Fibroblast of lung (primary cell): Measurements from ENCODE around the gene OR2H1. TPM values are rescaled to one million over a fixed set of nuclear protein-coding genes. Genes with fewer than 3 reads are reported as not detected.

Experiments used
- DNase-seq, 2 donors: peaks; one replicate each; pipeline versions ENCODE4 v3.0.0 to v3.0.0-alpha.2; 2010; ENCODE audit warnings: low read depth in 2 of 2
- H2AFZ ChIP-seq: 2 replicates; pipeline ENCODE4 v1.5.1; 2012; ENCODE audit warnings: low read length, control low read depth, inconsistent platforms
- H3K27ac ChIP-seq: 2 replicates; pipeline ENCODE4 v1.5.1; 2011; ENCODE audit warnings: low read length, control low read depth; ENCODE audit not compliant: insufficient read depth
- H3K27me3 ChIP-seq: 2 replicates; pipeline ENCODE4 v1.5.1; 2011; ENCODE audit warnings: mild to moderate bottlenecking, low read length; ENCODE audit not compliant: control insufficient read depth, insufficient read depth
- H3K36me3 ChIP-seq: 2 replicates; pipeline ENCODE4 v1.5.1; 2011; ENCODE audit warnings: low read length; ENCODE audit not compliant: control insufficient read depth, insufficient read depth
- H3K4me1 ChIP-seq: 2 replicates; pipeline ENCODE4 v1.5.1; 2011; ENCODE audit warnings: low read length; ENCODE audit not compliant: control insufficient read depth, insufficient read depth; ENCODE audit errors: extremely low read depth
- H3K4me2 ChIP-seq: 2 replicates; pipeline ENCODE4 v1.5.1; 2011; ENCODE audit warnings: low read length, control low read depth; ENCODE audit not compliant: insufficient read depth; ENCODE audit errors: extremely low read depth
- H3K4me3 ChIP-seq, 4 experiments: fragments of 200-600 bp in 1 of 4; sonication (generic) in 1 of 4; replicated peaks in 1 of 4; 2 replicates each; pipeline ENCODE4 v1.5.1; 2011 to 2016; ENCODE audit warnings: low read length in 4 of 4, low read depth in 3 of 4, mild to moderate bottlenecking in 3 of 4, control low read depth in 2 of 4, inconsistent platforms in 1 of 4, mixed read lengths in 1 of 4; ENCODE audit not compliant: insufficient read depth in 1 of 4; ENCODE audit errors: control extremely low read depth in 1 of 4
- H3K79me2 ChIP-seq: 2 replicates; pipeline ENCODE4 v1.5.1; 2012; ENCODE audit warnings: mild to moderate bottlenecking, low read length, inconsistent platforms; ENCODE audit not compliant: control insufficient read depth, insufficient read depth
- H3K9ac ChIP-seq: 2 replicates; pipeline ENCODE4 v1.5.1; 2011; ENCODE audit warnings: mild to moderate bottlenecking, low read length, control low read depth; ENCODE audit not compliant: insufficient read depth
- H3K9me3 ChIP-seq: 2 replicates; pipeline ENCODE4 v1.5.1; 2012; ENCODE audit warnings: low read depth, low read length; ENCODE audit not compliant: control insufficient read depth, insufficient read depth
- H4K20me1 ChIP-seq: 2 replicates; pipeline ENCODE4 v1.5.1; 2011; ENCODE audit warnings: low read length; ENCODE audit not compliant: control insufficient read depth, insufficient read depth; ENCODE audit errors: extremely low read depth
- EZH2 ChIP-seq: IDR thresholded peaks from 2 replicates; pipeline ENCODE4 v1.5.1; 2012; ENCODE audit warnings: low read length, control low read depth, mild to moderate bottlenecking; ENCODE audit errors: missing control alignments
- polyA plus RNA-seq, 2 donors: library from polyadenylated mRNA; depleted of rRNA in 1 of 2; stranded (reverse) in 1 of 2; unstranded in 1 of 2; fragments of >200 nt; gene quantifications; 2 replicates each; pipeline ENCODE4 v1.2.1, GENCODE V29; 2011 to 2012; ENCODE audit warnings: missing spikeins in 1 of 2
- total RNA-seq: library from RNA; depleted of rRNA; stranded (reverse); fragments of >200 nt; gene quantifications from 2 replicates; pipeline ENCODE4 v1.2.1, GENCODE V29; 2014
- TF ChIP-seq, protein P1 (sequence below), 2 donors: IDR thresholded peaks in 1 of 2; conservative IDR thresholded peaks in 1 of 2; 1 replicate in 1 of 2; 2 replicates in 1 of 2; pipeline ENCODE4 v1.5.1; 2011 to 2012; ENCODE audit warnings: low read length in 2 of 2, control low read depth in 1 of 2, inconsistent platforms in 1 of 2, low read depth in 1 of 2, mild to moderate bottlenecking in 1 of 2

The OR2H1 gene
- total and polyA plus RNA-seq, 2 donors (not counting 1 experiment from before 2014, with no cell fraction given), result not detected

DNA sequence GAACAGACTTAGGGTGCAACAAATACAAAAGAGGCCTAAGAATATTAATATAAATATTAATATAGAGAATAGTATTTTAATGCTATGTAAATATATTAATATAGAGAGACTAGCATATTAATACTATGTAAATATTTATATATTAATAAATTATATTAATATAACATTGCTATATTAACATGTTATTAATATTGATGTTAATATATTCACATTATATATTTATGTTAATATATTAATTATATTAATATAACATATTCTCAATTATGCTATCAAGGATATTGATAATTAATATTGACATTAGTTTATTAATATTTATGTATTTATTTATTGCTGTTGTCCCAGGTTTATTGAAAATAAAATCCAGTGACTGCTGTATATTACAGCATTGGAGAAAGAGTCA is 31.9 kb downstream of the OR2H1 start:
- Histone ChIP-seq H3K27ac (no peak overlapping the region), H3K27me3 (no peaks in the 10 kb centered on the region), H2AFZ (no peak overlapping the region), H3K9me3 (no peaks in the 10 kb centered on the region), H3K4me1 (no peaks in the 10 kb centered on the region), H3K36me3 (no peaks in the 10 kb centered on the region), H3K4me2 (no peak overlapping the region), H3K9ac (no peak overlapping the region), H3K79me2 (no peaks in the 10 kb centered on the region), H4K20me1 (no peaks in the 10 kb centered on the region), H3K4me3 (no peak overlapping the region)
- DNase-seq, result no peak
- TF ChIP-seq, protein P1, sequence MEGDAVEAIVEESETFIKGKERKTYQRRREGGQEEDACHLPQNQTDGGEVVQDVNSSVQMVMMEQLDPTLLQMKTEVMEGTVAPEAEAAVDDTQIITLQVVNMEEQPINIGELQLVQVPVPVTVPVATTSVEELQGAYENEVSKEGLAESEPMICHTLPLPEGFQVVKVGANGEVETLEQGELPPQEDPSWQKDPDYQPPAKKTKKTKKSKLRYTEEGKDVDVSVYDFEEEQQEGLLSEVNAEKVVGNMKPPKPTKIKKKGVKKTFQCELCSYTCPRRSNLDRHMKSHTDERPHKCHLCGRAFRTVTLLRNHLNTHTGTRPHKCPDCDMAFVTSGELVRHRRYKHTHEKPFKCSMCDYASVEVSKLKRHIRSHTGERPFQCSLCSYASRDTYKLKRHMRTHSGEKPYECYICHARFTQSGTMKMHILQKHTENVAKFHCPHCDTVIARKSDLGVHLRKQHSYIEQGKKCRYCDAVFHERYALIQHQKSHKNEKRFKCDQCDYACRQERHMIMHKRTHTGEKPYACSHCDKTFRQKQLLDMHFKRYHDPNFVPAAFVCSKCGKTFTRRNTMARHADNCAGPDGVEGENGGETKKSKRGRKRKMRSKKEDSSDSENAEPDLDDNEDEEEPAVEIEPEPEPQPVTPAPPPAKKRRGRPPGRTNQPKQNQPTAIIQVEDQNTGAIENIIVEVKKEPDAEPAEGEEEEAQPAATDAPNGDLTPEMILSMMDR (conservative IDR thresholded peaks at IDR 0.05 in 1 of 2, IDR thresholded peaks at IDR 0.05 in 1 of 2; ENCODE audit: low read depth in 1 of 2, low read length in 2 of 2), result no peak
- no peak for TF ChIP-seq EZH2

DNA sequence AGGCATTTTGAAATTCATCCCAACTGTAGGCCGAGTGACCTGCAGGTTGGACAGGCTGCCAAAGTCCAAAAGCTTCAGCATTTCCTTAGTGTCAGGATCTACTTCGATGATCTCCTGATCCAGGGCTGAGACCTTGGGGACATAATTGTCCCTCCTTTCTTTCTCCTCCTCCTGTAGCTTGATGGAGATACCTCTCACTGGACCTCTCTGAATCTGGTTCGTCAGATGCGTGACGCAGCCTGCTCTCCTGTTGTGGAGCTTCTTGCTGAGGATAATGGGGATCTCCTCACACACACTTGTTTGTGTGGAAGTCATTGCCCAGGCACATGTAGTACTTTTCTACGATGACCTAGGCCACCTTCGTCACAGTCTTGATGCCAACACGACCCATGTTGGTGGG is 32.3 kb downstream of the OR2H1 start:
- no peak overlapping the region for H3K9ac ChIP-seq

DNA sequence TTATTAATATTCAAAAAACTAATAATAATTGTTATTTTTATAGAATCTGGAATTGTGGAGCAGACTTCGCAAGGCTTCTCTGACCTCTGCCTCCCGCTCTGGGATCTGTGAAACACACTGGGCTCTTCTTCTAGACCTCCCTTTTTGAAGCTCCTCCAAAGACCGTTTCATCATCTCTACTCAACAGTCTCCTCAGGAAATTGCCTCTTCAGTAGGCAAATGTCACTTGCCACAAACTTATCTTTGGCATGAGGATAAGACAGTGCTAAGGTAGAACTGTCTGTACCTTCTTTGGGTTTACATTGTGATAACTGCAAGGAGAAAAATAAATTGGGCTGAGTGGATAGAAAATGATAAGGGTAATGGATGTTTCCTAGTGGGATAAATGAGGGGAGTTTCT is 33.1 kb downstream of the OR2H1 start:
- DNase-seq, result no peak
- no peaks in the 10 kb centered on the region for H3K27me3 ChIP-seq

More for the DNA sequence above, 32.3 kb downstream of the OR2H1 start:
- Histone ChIP-seq H3K27ac (no peak overlapping the region), H3K4me1 (no peaks in the 10 kb centered on the region), H3K9me3 (no peaks in the 10 kb centered on the region), H3K36me3 (no peaks in the 10 kb centered on the region), H4K20me1 (no peaks in the 10 kb centered on the region), H3K79me2 (no peaks in the 10 kb centered on the region), H2AFZ (no peak overlapping the region), H3K27me3 (no peaks in the 10 kb centered on the region), H3K4me2 (no peak overlapping the region), H3K4me3 (no peak overlapping the region)
- TF ChIP-seq EZH2, result no peak
- TF ChIP-seq, protein P1 (conservative IDR thresholded peaks at IDR 0.05 in 1 of 2, IDR thresholded peaks at IDR 0.05 in 1 of 2; ENCODE audit: low read depth in 1 of 2, low read length in 2 of 2), result no peak
- no peak for DNase-seq

More for the DNA sequence above, 33.1 kb downstream of the OR2H1 start:
- no peak overlapping the region for H3K4me3 ChIP-seq
- H3K27ac ChIP-seq, result no peak overlapping the region
- no peaks in the 10 kb centered on the region for H3K4me1 ChIP-seq
- H3K9me3 ChIP-seq, result no peaks in the 10 kb centered on the region
- H3K9ac ChIP-seq, result no peak overlapping the region
- H2AFZ ChIP-seq, result no peak overlapping the region
- H4K20me1 ChIP-seq, result no peaks in the 10 kb centered on the region
- TF ChIP-seq EZH2, result no peak
- TF ChIP-seq, protein P1 (conservative IDR thresholded peaks at IDR 0.05 in 1 of 2, IDR thresholded peaks at IDR 0.05 in 1 of 2; ENCODE audit: low read depth in 1 of 2, low read length in 2 of 2), result no peak
- no peak overlapping the region for H3K4me2 ChIP-seq
- no peaks in the 10 kb centered on the region for H3K79me2 ChIP-seq
- no peaks in the 10 kb centered on the region for H3K36me3 ChIP-seq
